RWPE1 (cell line): ENCODE results near the gene NR3C2.

Experiments
- CTCF ChIA-PET: fragments of 350-600 bp; sonication (Branson Sonifier 250); formaldehyde crosslinking; extraction: SDS; loops from one replicate; lab custom pipeline; 2021; lab: Yijun Ruan, JAX
- POLR2A ChIA-PET: fragments of 400-600 bp; formaldehyde crosslinking; extraction: SDS; loops from one replicate; lab custom pipeline; 2020; ENCODE audit warnings: antibody characterized with exemption; ENCODE audit not compliant: low non-redundant PET; lab: Yijun Ruan, JAX
- DNase-seq: peaks from one replicate; pipeline ENCODE4 v3.0.0; 2012; ENCODE audit warnings: low spot score
- H3K27ac ChIP-seq: fragments of 450-650 bp; 2 replicates; pipeline ENCODE4 v1.5.1; 2017
- CTCF ChIP-seq: fragments of 450-650 bp; conservative IDR thresholded peaks from 2 replicates; pipeline ENCODE4 v1.5.1; 2017; ENCODE audit warnings: low read depth, mild to moderate bottlenecking

Gene NR3C2

GRCh38 chr4:148071009-148071408 lies 371.2 kb downstream of the NR3C2 start:
- ChIA-PET CTCF (interaction anchor here (0.5 kb wide), 1 partner anchor 1972 kb away, joined by 3 read pairs; no protein-coding TSS in a partner anchor), POLR2A (no interaction called here)
- TF ChIP-seq CTCF, result no peak
- no peak for DNase-seq
- H3K27ac ChIP-seq, result no peak overlapping the region

- TF ChIP-seq CTCF, result no peak
- ChIA-PET POLR2A (no interaction called here), CTCF (no interaction called here)
- no peak for DNase-seq
- H3K27ac ChIP-seq, result no peak overlapping the region
These were observed 372.4 kb downstream of the NR3C2 start for GRCh38 chr4:148069895-148070178.

- ChIA-PET POLR2A (no interaction called here), CTCF (no interaction called here)
- H3K27ac ChIP-seq, result no peak overlapping the region
- no peak for TF ChIP-seq CTCF
- no peak for DNase-seq
These were observed 372.9 kb downstream of the NR3C2 start for GRCh38 chr4:148069086-148069894.

- no peak overlapping the region for H3K27ac ChIP-seq
- DNase-seq, result no peak
- CTCF ChIA-PET, result no interaction called here
- TF ChIP-seq CTCF, result no peak
- POLR2A ChIA-PET, result no interaction called here
These were observed 373.9 kb downstream of the NR3C2 start for GRCh38 chr4:148068065-148068911.

- ChIA-PET POLR2A (no interaction called here), CTCF (no interaction called here)
- H3K27ac ChIP-seq, result no peak overlapping the region
- DNase-seq, result no peak
- TF ChIP-seq CTCF, result no peak
These were observed 374.8 kb downstream of the NR3C2 start for GRCh38 chr4:148067301-148067916.

- ChIA-PET CTCF (no interaction called here), POLR2A (no interaction called here)
- no peak for TF ChIP-seq CTCF
These were observed 377.1 kb downstream of the NR3C2 start for GRCh38 chr4:148065075-148065474.

More at GRCh38 chr4:148065075-148065474, 377.1 kb downstream of the NR3C2 start:
- no peak overlapping the region for H3K27ac ChIP-seq
- DNase-seq, result no peak
